Muscle layer of duodenum (tissue), 2 donors: ENCODE measurements around the gene DCLK1.

Experiments
- H3K27ac ChIP-seq: one replicate; pipeline ENCODE4 v1.7.0; 2013; ENCODE audit warnings: mild to moderate bottlenecking, low read length
- H3K27me3 ChIP-seq: one replicate; pipeline ENCODE4 v1.7.0; 2013; ENCODE audit warnings: low read depth, mild to moderate bottlenecking, control low read depth, low read length
- H3K36me3 ChIP-seq, 2 donors: one replicate each; pipeline ENCODE4 v1.7.0; 2013; ENCODE audit warnings: low read length in 2 of 2, control low read depth in 1 of 2, mild to moderate bottlenecking in 1 of 2; ENCODE audit not compliant: insufficient read depth in 2 of 2, control insufficient read depth in 1 of 2
- H3K4me1 ChIP-seq, 2 donors: one replicate each; pipeline ENCODE4 v1.7.0; 2013; ENCODE audit warnings: low read length in 2 of 2, mild to moderate bottlenecking in 2 of 2, control low read depth in 1 of 2, moderate library complexity in 1 of 2; ENCODE audit not compliant: insufficient read depth in 2 of 2, control insufficient read depth in 1 of 2
- H3K4me3 ChIP-seq, 2 donors: one replicate each; pipeline ENCODE4 v1.7.0; 2013; ENCODE audit warnings: low read length in 2 of 2, low read depth in 1 of 2, mild to moderate bottlenecking in 1 of 2
- H3K9me3 ChIP-seq, 2 donors: one replicate each; pipeline ENCODE4 v1.7.0; 2013; ENCODE audit warnings: low read length in 2 of 2, control low read depth in 1 of 2, mild to moderate bottlenecking in 1 of 2; ENCODE audit not compliant: control insufficient read depth in 1 of 2
- donor health status: healthy.

The DCLK1 gene

DNA sequence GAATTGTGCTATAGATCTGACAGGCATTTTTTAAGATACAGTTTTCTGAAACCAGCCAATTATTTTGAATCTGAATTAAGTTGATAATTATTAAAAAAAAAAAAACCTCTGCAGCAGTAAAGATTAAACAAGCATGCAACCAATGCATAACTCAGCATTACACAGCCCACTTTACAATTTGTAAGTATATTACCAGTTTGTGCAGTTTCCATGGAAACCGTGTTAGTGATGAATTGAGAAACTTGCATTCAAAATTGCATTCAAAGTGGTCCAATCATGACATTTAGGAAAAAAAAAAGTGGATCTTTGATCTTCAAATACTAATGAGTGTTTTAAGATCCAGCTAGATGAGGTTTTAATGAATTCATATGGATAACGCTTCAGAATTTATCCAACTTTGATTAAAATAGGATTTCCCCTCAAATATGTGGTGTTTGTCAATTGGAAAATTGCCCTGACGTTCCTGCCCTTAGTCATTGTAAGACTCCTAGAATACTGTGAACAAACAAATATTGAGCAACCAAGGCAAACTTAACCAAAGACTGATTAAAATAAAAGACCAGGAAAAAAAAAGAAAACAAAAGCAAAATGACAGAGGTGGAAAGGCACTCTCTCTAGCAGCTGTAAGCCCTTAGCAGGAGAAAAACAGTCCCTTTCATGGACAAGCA lies 339.9 kb downstream of the DCLK1 start:
- Histone ChIP-seq H3K9me3 (no peaks in the 10 kb centered on the region), H3K36me3 (no peaks in the 10 kb centered on the region), H3K4me3 (no peak overlapping the region), H3K27ac (no peak overlapping the region), H3K4me1 (peaks cover 3 to 46% of the 10 kb centered on the region in 2 donors), H3K27me3 (no peaks in the 10 kb centered on the region)

DNA sequence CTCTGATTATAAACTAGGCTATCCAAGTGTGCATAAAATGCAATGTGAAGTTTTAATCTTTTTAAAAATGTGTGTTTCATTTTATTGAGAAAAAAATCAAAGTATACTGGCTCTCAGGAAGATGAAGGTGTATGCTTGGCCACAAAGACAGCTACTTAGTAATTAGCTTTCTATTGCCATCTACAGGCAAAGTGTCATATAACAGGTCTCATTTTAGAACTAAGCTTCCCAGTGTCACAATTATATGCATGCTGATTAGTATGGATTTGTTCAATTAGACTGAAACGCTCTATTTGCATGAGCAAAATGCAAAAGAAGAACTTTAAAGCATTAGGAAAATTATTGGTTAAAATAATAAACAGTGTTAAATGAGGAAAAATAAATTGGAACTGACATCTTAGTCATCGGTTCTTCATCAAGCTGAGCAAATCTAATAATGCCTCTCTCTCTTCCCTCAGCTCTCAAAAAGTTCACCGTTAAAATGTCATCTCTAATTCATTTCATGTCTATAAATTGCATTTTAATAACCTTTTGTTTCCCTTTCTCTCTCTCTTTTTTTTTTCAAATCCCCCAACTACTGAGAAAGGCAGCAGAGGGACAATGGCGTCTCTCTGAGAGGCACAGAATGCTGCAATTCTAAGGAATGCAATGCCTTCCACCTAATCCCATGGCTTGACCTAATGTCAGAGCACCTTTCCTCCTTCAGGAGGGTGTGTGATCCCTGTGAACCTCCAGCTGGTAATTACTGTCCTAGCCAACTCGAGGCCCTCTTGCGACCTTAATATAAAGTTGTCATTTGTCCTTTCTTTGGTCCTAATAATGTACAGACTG lies 341.6 kb downstream of the DCLK1 start:
- Histone ChIP-seq H3K9me3 (no peaks in the 10 kb centered on the region), H3K27ac (no peak overlapping the region), H3K4me1 (peaks cover 3 to 44% of the 10 kb centered on the region in 2 donors), H3K36me3 (no peaks in the 10 kb centered on the region), H3K27me3 (no peaks in the 10 kb centered on the region), H3K4me3 (no peak overlapping the region)

DNA sequence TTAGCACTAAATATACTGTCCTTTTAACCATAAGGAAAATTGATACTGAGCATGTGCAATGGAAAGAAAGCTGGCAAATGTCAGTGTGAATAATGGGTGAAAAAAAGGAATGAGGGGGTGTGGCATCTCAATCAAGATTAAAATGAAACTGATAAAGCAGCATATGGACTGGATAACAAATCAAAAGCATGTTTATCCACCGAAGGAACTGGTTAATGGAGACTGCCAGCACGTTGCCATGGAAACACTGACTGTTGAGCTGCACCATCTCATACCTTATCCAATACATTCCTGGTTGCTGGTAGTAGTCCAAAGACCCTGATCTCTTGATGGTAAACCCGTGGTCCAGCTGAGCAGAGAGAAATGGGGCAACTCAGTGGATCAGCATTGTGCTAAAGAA lies 343.2 kb downstream of the DCLK1 start:
- no peak overlapping the region for H3K27ac ChIP-seq
- H3K27me3 ChIP-seq: no peaks in the 10 kb centered on the region
- peaks cover 0 to 30% of the 10 kb centered on the region in 2 donors for H3K4me1 ChIP-seq
- no peak overlapping the region for H3K4me3 ChIP-seq
- no peaks in the 10 kb centered on the region for H3K9me3 ChIP-seq
- no peaks in the 10 kb centered on the region for H3K36me3 ChIP-seq

DNA sequence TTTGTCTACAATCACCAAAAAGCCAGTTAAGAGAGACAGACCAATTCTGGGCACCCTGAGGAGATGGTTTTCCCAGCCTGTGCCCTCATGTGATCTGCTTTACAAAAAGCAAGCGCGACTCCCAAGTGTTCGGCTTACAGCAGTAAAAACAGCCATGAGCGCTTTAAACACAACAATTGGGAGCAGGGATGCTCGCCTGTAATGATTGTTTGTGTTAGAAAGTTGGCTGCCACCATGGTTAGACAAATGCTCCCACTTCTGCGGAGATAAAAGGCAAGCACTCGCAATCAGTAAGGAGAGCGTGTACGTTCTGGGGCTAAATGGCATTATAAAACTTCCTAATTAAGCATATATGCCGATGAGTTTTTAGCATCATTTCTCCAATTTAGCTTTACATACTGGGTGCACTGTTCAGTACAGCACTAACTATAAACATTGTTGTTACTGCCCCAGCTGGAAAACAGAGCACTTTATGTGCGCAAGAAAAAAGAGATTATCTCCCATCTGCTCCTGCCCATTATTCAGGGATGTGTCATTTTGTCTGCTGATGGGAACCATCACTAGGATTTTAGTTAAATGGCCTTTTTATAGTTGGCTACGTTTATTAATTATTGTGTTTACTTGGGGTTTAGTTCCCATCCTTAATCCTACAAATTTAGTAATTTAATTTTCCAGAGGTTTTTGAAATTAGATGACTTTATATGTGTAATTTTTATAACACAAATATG lies 345.4 kb downstream of the DCLK1 start:
- no peak overlapping the region for H3K27ac ChIP-seq
- no peaks in the 10 kb centered on the region for H3K27me3 ChIP-seq
- H3K36me3 ChIP-seq: no peaks in the 10 kb centered on the region
- H3K4me3 ChIP-seq: no peak overlapping the region
- no peaks in the 10 kb centered on the region for H3K9me3 ChIP-seq
- peaks cover 0 to 10% of the 10 kb centered on the region in 2 donors for H3K4me1 ChIP-seq

DNA sequence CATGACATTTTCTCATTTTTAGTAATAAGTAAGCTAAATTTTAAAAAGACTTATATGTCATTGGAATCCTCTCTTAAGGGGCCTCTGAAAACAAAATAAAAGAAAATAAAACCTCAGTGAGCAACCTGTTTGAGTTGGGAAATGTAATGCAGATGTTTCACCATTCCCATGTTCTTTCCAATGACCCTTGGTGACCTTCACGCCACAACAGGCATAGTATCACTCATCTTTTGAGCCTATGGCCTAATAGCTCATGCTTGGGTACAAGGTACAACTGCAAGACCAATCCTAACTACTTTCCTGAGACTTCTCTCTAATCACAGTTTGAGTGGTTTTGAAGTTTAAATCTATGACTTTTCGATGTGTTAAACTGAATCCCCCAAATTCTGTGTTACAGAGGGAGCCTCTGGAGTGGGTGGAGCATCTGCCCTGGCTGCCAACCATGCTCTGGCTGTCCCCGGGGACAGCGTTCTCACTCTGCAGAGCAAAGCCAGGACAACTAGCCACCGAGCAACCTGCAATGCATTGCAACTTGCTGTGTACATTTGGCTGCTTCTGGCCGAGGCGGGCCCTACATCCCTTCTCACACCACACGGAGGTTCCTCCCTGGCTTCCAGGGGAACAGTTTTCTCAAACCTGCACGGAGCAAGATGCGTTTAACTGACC lies 346.8 kb downstream of the DCLK1 start:
- Histone ChIP-seq H3K4me1 (peaks cover 0 to 10% of the 10 kb centered on the region in 2 donors), H3K27ac (no peak overlapping the region), H3K27me3 (no peaks in the 10 kb centered on the region), H3K9me3 (no peaks in the 10 kb centered on the region), H3K36me3 (no peaks in the 10 kb centered on the region), H3K4me3 (no peak overlapping the region)

DNA sequence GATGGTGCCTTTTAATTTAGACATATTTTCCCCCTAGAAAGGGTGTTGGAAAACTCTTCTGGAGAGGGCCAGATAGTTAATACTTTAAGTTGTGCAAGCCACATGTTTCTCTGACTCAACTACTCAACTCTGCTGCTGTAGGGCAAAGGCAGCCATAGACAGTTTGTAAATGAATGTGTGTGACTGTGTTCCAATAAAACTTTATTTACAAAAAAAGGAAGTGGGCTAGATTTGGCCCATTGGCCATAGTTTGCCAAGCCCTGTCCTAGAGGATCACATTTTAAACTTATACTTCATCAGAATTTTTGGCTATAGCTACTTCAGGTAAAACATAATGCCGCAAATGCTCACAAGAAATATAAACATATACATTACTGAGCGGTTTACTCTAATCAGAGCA lies 348.4 kb downstream of the DCLK1 start:
- Histone ChIP-seq H3K36me3 (no peaks in the 10 kb centered on the region), H3K27ac (no peak overlapping the region), H3K9me3 (no peaks in the 10 kb centered on the region), H3K27me3 (no peaks in the 10 kb centered on the region), H3K4me1 (peaks cover 0 to 6% of the 10 kb centered on the region in 2 donors), H3K4me3 (no peak overlapping the region)

DNA sequence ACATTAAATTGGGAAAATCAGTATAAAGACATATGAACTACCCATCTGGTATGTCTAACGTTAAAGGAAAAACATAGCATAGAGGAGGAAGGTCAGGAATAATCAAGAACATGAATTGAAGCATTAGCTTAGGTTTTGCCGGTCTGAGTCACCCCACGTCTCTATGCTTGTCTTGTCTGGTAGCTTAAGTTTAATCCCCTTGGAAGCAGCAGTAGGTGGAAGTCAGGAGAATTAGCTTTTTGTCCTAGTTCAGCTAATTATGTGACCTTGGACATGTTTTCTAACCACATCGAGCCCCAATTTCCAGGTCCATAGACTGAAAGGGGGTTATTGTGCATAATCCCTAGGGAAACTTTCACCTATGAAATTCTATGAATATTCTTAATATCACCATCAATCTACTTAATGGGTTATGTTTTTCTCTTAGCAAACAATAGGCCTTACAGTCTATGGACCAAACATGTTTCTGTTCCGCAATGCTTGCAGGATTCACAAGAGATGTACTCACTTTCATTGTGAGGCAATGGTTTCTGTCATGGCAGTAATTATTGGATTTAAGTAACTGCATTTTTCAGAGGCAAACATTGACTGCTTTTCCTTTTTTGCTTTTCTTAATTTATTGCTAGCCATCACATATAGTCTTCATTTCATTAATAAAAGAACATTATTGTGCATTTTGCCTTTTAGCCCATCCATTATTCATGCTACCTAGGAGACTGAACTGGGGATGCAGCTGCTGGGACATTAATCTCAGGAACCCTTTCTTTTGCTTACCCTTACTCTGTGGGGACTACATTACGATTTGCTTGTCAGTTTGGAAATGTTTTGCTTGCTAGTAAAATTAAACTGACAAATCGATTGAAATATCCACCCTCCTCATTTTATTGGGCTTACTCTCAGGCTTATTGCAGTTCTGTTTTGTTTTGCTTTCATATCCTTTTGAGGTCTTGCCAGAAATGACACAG lies 349.9 kb downstream of the DCLK1 start:
- Histone ChIP-seq H3K4me1 (peaks cover 0 to 4% of the 10 kb centered on the region in 2 donors), H3K27me3 (no peaks in the 10 kb centered on the region), H3K36me3 (no peaks in the 10 kb centered on the region), H3K27ac (no peak overlapping the region), H3K4me3 (no peak overlapping the region), H3K9me3 (no peaks in the 10 kb centered on the region)

DNA sequence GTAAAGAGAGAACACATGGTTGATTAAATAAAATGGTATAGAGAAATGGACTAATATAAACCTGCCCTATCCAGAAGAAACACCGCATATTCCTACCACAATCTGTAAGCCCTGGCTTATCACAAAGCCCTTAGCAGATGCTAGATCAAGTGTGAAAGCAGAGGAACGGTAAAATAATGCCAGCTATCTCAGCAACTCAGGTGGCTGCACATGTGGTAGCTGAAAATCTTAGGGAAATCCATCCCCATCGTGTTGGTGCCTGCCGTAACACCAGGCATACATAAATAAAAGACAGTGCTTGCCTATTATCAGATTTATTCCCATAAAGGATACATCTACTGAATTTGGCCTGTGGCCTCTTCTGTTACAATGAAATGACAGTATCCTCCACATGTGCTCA lies 350.6 kb downstream of the DCLK1 start:
- H3K4me1 ChIP-seq: peaks cover 0 to 4% of the 10 kb centered on the region in 2 donors

DNA sequence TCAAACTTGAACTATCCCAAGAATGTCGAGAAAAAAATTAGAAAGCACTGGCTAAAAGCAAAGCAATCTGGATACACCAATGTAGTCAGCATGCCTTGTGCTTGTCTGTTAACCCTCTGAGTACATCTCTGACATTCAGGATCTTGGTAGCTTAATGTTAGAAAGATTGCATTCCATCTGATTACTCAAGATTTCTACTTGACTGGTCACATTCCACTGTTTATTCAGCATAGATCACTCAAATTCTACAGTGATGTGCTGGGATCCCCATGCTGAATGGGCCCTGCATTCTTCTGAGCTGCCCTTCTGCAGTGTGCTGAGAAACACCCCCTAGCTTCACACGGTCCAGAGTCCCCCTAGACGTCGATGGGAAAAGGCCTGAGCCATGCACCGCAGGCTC lies 359.3 kb downstream of the DCLK1 start:
- Histone ChIP-seq H3K36me3 (no peaks in the 10 kb centered on the region), H3K27me3 (no peaks in the 10 kb centered on the region), H3K27ac (no peak overlapping the region), H3K4me1 (no peaks in the 10 kb centered on the region), H3K9me3 (no peaks in the 10 kb centered on the region), H3K4me3 (no peak overlapping the region)

More for the DNA sequence above, 350.6 kb downstream of the DCLK1 start:
- Histone ChIP-seq H3K36me3 (no peaks in the 10 kb centered on the region), H3K27ac (no peak overlapping the region), H3K4me3 (no peak overlapping the region), H3K9me3 (no peaks in the 10 kb centered on the region), H3K27me3 (no peaks in the 10 kb centered on the region)

DNA sequence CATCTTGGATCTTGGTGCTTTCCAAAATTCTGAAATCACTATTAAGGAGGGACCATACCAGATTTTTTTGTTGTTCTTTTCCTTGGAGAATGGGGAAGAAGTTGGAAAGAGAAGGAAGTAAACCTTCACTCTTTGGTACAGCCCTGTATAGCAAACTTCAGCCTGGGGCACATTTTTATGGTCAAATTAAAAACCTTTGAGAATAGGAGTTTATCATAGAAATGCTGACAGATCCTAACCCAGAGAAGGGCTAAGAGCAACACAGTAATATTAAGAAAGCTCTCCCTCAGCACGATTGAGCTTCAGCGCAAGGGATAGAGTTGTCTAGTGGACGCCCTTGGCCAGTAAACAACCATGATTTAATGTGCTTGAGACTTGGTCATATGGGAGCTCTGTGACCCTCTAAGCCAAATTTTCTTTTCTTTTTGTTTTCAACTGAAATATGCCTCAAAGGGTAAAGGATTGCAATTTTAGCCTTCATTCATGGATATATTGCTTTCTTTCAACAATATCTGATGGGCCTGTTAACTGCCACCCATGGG lies 360.4 kb downstream of the DCLK1 start:
- no peak overlapping the region for H3K27ac ChIP-seq
- no peaks in the 10 kb centered on the region for H3K27me3 ChIP-seq
- no peaks in the 10 kb centered on the region for H3K36me3 ChIP-seq
- no peaks in the 10 kb centered on the region for H3K9me3 ChIP-seq
- no peak overlapping the region for H3K4me3 ChIP-seq
- no peaks in the 10 kb centered on the region for H3K4me1 ChIP-seq
